A673 (cell line): ENCODE measurements around the gene ASAP2.

Source experiments
- CTCF ChIP-seq: fragments of 300-800, 200-600 bp; sonication (generic); conservative IDR thresholded peaks from 2 replicates; pipeline ENCODE4 v1.5.1; 2017; ENCODE audit warnings: low read depth, mild to moderate bottlenecking, antibody characterized with exemption, low read length, moderate library complexity, mixed read lengths
- EZH2 ChIP-seq: fragments of 200-600 bp; sonication (generic); IDR thresholded peaks from 2 replicates; pipeline ENCODE4 v1.6.1; 2017; ENCODE audit warnings: borderline replicate concordance, low read depth, mild to moderate bottlenecking, mixed read lengths, antibody characterized with exemption, low read length; ENCODE audit not compliant: poor library complexity, severe bottlenecking

- no peak for TF ChIP-seq EZH2
- TF ChIP-seq CTCF = no peak
These were observed 218.0 kb downstream of the ASAP2 start for GRCh38 chr2:9424447-9425164.
